ENCODE results near the gene CACUL1.
"Not testable (repeated sequence)": the region's sequence is repeated elsewhere in the genome, so short reads cannot be mapped to it uniquely, and the experiment has no call there.

CACUL1 gene

DNA sequence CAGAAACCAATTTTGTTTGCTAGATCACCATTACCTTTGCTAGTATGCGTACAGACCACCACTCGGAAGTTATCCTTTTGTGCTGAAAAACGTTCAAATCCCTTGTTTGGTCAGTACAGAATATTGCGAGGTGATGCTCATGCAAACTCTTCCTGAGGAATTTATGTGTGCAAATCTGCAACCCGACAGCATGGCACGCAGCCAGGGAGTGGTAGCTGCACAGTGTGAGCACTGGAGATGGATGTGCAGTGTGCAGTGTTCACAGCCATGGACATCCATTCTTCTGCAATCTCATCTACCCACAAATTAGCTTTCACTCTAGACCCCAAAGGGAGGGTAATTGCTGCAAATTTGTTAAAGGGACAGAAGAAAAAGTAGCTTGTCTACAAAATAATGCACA lies 72.2 kb downstream of the CACUL1 start:
- no peak for DNase-seq

DNA sequence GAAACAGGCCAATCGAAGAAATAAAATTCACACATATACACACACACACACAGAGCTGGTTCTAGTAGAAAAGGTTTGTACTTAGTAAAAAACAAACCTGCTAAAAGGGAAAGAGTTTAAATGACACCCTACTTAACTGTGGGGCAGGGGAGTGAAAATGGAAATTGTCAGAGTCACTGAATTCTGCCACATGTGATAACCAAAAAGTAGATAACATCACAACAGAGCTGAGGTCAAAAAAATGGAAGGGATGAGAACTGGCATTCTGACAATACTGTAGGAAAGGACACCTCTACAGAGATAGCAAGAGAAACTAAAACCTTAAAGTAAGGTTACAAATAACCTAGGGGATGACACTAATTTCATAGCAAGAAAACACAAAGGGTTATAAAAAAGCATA lies 74.6 kb downstream of the CACUL1 start:
- DNase-seq: no peak

DNA sequence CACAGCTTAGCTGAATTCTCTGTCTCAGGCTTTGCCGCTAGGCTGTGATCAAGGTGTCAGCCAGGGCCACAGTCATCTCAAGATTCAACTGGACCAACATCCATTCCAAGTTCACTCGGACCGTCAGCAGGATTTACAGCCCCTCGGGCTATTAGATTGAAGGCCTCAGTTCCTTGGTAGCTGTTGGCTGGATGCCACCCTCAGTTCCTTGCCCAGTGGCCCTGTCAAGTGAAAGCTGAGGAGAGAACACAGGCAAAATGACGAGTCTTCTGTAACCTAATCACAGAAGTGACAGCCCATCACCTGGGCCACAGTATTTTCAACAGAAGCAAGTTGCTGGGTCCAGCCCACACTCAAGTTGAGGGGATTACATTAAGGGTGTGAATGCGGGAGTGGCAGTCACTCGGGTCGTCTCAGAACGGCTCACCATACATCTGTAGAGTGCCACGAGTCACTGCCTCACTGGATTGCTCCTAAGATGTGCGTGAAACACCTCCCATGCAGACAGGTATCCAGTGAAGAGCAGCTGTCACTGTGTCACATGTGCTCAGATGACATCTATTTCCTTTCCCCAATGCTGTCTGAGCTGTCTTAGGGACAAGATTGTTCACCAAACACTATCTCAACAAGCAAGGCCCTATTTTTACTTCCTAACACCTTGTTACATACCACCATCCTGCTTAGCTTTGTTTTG lies 80.4 kb downstream of the CACUL1 start:
- no peak for DNase-seq

DNA sequence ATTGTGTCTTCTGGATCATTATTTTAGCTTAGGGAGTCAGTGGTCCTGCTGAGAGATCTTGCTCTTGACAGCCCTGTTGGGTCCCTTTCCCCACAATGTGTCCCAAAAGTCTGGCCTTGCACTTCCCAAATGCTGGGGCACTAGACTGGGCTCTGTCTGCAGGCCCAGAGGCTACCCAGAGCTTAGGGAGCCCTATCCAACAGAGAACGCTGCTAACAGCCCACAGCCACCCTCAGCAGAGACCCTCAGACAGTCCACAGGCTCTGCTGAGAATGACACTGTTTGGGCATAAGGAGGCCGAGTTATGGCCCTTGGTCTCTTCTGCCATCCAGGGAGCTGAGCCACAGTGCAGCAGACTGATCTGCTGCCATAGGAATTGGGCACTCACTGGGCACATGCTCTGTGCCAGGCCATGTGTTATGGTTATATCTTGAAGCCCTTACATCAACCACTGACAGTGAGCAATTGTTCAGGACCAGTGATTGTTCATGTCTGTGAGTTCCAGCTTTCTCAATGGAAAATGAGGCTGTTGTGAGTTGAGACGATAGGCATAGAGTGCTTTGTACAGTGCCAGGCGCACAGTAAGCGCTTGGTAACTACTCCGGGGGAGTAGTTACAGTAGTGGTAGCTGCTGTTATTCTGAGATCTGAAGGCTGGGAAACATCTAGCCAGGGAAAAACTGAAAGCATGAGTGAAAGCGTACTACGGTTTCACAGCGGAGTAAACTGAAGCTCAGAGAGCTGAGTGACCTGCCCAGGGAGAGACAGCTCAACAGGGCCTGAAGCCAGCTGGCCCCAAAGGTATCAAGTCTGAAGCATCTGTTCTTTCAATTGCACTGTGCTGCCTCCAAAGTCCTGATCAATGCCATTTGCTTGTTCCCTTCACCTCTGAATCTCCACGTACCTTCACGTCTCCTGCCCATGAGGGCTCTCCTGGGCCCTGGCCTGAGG lies 81.7 kb downstream of the CACUL1 start:
- peak; percentile 57 to 85 for DNase-seq

DNA sequence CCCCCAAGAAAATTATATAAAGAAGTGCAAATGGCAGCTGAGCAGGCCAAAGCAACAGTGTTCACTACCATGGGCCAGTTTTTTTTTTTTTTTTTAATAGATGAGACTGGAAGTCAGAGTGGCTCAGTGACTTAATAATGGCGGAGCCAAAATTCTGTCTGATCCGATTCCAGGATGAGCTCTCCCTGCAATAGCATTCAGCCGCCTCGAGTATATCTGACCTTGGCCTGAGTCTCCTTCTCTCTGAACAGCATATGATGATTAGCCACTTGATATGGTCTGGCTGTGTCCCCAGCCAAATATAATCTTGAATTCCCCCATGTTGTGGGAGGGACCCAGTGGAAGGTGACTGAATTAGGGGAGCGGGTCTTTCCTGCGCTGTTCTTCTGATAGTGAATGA lies 82.6 kb downstream of the CACUL1 start:
- DNase-seq: no peak

DNA sequence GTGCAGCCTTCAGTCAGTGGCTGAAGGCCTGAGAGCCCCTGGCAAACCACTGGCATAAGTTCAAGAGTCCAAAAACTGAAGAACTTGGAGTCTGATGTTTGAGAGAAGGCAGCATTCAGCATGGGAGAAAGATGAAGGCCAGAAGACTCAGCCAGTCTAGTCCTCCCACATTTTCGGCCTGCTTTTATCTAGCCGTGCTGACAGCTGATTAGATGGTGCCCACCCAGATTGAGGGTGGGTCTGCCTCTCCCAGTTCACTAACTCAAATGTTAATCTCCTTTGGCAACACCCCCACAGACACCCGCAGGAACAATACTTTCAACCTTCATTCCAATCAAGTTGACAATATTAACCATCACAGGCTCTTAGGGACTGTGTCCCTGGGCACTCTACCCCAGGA lies 83.5 kb downstream of the CACUL1 start:
- DNase-seq: not testable (repeated sequence)

DNA sequence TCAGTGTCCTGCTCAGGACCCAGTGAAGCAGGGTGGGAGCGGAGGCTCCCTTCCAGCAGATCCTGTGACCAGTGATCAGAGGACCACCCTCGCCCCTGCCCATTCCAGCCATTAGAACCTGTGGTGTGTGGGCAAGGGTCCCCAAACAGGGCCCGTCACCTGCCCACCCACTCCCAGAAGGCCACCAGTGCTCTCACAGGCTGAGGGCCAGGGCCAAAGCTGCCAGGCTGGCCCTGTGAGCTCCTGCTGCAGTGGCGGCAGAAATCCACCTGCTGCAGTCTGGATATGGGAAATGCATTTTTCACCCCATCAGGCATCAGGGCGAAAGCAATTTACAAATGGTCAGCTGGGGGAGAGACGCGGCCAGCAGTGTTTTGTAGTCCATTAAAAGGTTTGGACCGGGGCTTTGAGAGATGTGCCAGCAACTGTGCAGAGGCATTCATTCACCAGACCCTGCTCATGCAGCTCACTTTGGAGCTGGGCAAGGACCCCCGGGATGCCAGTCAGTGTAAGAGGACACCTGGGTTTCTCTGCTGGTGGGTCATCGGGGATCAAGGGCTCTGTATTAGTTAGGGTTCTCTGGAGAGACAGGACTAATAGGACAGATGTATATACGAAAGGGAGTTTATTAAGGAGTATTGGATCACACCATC lies 84.2 kb downstream of the CACUL1 start:
- peak in 1 of 2 donors; percentile 13 for DNase-seq

DNA sequence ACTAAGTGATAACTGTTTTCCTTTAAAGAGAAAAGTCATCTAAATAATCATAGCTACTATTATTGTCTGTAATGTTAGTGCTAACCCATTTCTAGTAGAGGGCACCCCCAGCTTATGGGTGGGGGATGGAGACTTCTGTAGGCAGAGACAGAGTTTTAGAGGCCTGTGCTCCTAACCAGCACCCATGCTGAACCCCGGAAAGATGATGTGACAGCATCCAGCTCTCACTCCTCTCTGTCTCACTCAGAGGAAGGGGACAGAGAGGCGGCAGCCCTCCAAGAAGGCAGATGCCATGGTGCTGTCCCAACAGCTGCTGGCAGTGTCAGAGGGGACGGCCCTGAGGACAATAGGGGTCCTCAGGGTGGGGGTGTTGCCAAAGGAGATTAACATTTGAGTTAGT lies 84.9 kb downstream of the CACUL1 start:
- no peak for DNase-seq

DNA sequence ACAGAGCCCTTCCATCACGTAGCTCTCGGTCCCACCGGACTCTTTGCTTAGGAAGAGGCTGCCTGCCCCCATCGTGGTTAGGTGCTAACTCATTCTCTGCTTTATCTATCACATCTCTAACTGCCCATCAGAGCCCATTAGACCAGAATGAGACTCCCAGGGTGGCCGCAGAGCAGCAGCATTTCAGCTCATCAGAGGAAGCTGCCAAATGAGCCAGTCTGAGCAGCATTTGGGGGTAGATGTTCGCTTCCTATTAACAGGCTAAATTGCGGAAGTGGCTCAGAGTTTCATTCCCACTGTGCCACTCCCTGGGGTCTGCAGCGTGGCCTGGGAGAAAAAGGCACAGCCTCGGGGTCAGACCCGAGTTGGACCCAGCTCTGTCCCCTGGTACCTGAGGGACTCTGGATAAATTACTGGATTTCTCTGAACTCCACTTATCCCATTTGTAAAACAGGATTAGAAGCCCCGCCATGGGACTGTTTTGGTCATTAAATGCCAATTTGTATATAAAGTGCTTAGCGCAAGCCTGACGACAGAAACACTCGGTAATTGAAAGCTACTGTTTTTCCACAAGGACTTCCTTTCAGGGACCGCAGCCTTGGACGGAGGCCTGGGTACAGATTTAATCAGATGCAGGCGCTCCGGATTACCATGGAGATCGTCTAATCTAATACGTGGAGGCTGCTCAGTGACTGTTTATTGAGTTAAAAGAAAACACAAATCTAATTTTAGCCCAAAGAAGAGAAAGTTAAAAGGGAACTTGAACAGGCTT lies 85.6 kb downstream of the CACUL1 start:
- peak; percentile 57 to 91 for DNase-seq

DNA sequence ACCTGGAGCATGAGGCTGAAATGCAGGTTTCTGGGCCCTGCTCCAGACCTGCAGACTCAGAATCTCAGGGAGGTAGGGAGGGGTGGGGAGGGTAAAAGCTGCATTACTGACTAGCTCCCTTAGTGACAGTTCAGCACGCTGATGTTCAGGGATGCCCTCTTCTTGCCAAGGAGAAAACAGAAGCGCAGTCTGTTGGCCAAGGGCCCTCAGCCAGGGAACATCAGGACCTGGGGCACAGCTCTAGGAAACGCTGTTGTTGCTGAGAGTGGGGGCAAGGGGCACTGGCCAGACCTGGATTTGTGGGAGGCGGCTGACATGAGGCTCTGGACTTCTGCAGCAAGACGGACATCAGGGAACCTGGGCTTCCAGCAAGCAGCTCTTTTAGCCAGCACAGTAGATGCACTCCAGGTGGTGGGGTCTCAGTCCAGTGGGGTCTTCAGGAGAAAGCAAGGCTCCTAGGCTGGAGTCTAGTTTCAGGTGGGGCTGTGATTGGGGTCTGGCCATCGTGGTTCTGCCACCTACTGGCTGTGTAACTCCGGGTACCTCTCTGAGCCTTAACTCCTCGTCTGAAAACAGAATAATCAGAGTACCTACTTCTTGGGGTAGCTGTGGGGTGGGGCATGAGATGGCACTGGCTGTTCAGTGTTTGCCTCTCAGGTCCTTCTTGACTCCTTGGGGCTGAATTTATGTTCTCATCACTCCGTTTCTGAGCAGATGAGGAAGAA lies 86.4 kb downstream of the CACUL1 start:
- DNase-seq: peak; percentile 20 to 42

DNA sequence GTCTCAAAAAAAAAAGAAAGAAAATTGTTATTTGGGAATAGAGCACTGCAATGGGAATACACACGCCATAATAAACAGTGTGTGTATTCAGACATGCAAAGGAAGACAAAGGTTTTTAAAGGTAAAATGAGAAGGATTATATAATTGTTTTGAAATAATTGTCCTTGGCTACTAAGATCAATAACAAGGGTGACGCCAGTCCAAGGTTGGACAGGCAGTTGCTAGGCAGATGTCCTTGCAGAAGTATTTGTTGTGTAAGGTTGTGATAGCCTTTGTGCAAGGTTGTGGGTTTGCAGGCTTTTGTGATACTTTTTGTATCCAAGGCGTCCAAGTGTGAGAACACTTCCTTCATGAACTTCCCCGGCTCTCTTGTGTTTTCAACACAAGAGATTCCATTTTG lies 87.0 kb downstream of the CACUL1 start:
- no peak for DNase-seq

DNA sequence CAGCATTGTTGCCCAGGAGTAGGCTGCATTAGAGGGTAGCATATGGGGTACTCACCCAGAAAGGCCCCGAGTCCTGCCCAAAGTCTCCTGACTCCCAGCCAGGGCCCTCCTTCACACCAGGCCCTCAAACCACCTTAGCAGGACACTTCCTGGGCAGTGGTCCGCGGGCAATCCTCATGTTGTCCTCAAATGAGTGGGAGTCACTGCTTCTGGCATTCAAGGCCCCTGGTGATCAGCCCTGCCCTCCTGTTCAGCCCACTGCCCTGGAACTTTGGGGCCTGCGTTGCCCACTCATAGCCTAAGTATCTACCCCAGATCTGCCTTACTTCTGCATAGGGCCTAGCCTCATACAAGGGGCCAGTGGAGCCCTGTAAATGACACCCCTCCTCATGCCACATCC lies 88.4 kb downstream of the CACUL1 start:
- DNase-seq: no peak

DNA sequence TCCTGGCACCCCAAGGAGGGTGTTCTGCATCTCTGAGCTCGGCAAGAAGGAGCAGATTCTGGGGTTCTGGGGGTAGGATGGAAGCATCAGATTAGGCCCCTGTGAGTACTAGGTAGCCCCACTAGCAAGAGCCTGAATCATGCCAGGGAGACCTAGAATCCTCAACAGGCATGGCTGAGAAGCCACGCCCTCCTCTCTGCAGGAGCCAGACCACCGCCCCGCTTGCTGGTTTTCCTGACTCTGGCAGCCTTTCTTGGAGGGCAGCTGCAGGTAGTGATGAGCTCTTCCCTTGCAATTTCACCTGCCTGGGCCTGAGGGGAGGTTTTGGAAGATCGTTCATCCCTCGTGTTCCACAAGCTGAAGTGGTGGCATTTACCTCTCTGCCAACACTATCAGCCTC lies 90.4 kb downstream of the CACUL1 start:
- DNase-seq: no peak

DNA sequence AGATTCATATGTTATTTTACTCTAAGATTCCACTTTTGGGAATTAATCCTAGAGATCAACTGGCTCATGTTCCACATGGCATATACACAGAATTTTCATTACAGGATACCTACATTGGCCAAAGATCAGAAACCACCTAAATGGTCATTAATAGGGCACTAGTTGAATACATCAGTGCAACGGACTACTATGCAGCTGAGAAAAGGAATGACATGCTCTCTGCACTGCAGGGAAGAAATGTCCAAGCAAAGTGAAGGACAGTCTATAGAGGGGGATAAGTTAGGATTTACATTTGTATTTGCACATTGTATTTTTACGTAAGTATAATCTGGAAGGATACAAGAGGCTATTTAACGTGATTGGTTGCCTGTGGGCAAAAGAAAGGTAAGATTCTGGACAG lies 91.6 kb downstream of the CACUL1 start:
- DNase-seq: no peak

DNA sequence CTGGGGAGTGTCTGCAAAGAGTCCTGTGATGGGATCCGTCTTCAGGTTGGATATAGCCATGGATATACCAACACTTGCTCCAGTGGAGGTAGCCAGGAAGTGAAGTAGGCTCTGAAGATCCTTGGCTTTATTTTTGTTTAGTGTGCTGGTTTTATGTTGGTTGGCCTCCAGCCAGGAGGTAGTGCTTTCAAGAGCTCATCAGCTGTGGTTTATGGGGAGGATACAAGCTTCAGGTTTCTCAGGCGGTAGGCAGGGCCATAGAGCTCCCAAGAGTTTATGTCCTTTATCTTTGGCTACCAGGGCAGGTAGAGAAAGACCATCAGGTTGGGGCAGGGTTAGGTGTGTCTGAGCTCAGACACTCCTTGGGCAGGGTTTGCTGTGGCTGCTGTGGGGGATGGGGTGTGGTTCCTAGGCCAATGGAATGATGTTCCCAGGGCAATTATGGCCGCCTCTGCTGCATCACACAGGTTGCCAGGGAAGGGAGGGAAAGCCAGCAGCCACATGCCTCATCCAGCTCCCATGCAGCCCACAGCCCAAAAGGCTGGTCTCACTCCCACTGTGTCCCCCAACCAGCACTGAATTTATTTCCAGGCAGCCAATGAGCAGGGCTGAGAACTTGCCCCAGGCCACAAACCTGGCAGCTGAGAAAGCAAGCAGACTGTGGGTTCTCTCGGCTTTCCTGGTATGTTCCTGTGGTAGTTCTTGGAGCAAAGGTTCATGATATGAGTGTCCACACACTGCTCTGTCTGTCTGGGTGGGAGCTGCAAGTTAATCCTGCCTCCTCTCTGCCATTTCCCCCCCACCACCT lies 92.3 kb downstream of the CACUL1 start:
- no peak for DNase-seq

DNA sequence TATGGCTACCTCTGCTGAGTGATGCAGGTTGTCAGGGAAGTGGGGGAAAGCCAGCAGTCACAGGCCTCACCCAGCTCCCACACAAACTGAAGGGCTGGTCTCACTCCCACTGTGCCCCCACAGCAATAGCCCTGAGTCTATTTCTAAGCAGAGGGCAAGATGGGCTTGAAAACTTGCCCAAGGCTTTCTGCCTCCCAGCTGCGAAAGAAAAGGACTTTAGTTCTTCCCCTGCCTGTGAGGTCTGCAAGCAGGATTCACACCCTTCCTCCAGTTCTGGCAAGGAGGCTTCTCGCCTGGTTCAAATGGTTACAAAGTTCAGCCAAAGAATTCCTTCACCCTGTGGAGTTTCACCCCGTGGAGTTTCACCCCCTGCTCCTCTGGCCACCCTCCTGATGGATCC lies 96.0 kb downstream of the CACUL1 start:
- DNase-seq: no peak

DNA sequence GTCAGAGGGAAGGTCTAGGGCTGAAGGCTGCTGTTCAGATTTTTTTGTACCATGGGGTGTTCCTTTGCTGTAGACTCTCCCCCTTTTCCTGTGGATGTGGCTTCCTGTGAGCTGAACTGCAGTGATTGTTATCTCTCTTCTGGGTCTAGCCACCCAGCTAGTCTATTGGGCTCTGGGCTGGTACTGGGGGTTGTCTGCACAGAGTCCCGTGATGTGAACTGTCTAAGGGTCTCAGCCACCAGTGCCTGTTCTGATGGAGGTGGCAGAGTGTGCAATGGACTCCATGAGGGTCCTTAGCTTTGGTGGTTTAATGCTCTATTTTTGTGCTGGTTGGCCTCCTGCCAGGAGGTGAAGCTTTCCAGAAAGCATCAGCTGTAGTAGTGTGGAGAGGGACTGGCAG lies 96.6 kb downstream of the CACUL1 start:
- not testable (repeated sequence) for DNase-seq

DNA sequence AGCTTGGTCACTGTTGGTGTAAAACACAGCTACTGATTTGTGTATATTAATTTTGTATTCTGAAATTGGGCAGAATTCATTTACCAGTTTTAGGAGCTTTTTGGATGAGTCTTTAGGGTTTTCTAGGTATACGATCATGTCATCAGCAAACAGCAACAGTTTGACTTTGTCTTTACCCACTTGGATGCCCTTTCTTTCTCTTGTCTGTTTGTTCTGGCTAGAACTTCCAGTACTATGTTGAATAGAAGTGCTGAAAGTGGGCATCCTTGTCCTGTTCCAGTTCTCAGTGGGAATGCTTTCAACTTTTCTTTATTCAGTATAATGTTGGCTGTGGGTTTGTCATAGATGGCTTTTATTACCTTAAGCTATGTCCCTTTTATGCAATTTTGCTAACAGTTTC lies 109.5 kb downstream of the CACUL1 start:
- DNase-seq: not testable (repeated sequence)

DNA sequence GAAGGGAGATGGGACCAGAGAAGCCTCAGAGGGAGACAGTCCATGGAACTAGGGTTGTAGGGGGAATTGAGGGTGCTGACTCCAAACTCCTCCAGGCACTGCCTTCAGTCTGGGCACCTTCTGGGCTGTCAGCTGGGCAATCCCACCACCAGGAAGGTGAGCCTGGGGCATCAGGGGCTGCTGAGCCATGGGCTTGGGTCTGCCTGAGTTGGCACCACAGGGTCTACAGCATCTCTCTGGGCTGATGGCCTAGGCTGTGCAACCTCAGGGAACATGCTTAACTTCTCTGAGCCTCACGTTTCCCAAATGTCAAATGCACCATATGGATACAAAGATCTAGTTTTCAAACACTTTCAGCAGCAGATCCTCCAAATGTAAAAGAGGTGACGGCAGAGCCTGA lies 112.5 kb downstream of the CACUL1 start:
- no peak for DNase-seq

DNA sequence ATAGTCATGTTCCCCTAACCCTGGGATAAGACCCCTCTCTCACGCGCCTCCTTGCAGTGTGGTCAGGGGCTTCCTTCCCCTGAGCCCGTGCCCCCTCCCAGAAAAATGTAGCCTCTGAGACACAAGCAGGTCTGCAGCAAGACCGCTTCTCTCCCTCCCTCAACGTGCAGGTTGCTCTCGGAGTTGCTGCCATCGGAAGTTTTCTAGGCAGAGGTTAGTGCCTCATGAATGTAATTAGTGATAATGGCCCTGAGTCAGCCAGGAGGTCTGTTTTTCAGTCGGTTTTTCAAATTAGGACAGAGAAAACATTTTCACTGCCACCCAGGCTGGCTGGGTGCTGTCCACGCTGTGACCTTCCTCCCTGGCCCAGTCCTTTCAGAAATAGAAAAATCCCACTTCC lies 116.1 kb downstream of the CACUL1 start:
- no peak for DNase-seq

DNA sequence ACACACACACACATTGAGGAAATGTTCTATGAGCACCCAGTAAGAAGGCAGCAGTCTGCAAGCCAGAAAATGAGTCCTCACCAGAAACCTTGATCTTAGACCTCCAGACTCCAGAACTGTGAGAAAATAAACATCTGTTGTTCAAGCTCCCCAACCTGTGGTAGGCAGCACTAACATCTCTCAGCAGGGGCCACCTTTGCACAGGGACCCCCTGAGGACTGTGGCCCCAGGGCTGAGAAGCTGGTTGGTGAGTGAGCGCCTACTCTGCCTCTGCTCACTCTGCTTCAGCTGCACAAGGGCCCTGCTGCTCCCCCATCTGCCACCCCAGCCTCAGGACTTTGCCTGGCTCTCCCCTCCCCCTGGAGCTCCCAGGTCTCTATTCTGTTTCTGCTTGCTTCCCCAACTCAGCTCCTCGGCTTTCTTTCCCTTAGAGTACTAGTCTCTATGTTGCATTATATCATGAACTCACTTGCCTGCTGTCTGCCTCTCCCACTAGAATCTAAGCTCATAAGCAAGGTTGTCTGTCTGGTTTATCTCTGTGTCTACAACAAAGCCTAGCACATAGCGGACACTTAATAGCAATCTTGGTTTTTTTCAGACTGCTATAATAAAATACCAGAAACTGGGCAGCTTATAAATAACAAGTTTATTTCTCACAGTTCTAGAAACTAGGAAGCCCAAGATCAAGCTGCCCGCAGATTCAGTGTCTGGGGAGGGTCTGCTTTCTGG lies 118.9 kb downstream of the CACUL1 start:
- DNase-seq: no peak
